ENCODE measurements around the gene SRSF3.
"Not testable (repeated sequence)": the region's sequence is repeated elsewhere in the genome, so short reads cannot be mapped to it uniquely, and the experiment has no call there.

The SRSF3 gene

DNA sequence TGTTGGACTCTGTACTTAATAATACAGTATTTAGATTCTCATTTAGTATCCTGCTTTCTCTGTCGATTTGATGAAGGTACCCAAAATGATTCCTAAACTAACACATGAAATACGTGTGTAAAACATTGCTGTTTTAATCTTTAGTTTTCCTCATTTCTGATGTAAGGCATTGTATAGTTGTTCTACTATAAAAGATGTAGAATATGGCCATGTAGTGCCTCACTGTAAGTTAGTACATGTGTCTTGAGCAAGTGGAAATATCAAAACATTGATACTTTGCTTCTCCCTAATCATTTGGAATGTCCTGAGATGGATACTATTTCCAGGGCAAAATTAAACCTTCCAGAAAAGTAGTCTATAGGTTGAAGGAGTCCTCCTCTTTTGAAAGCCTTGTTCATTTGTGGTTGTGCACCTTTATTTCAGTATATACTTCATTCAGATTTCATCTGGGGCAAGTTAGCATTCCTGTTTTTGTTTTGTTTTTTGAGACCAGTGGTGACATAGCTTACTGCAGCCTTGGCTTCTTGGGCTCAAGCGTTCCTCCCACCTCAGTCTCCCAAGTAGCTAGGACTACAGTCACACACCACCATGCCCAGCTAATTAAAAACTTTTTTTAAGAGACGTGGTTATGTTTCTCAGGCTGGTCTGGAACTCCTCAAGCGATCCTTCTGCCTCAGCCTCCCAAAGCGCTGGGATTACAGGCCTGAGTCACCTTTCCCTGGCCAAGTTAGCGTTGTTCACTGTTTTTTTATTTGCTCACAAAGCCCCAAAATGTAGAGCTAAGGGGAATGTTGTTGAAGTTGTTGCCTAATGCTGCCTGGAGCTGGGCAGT, 11.6 kb downstream of the SRSF3 start:
- no peak overlapping the region for H3K4me3 ChIP-seq (ENCODE audit: low read depth, low read length)
- DNase-seq (ENCODE audit: low read depth), result peak; percentile 67
- TF ChIP-seq, protein P1, sequence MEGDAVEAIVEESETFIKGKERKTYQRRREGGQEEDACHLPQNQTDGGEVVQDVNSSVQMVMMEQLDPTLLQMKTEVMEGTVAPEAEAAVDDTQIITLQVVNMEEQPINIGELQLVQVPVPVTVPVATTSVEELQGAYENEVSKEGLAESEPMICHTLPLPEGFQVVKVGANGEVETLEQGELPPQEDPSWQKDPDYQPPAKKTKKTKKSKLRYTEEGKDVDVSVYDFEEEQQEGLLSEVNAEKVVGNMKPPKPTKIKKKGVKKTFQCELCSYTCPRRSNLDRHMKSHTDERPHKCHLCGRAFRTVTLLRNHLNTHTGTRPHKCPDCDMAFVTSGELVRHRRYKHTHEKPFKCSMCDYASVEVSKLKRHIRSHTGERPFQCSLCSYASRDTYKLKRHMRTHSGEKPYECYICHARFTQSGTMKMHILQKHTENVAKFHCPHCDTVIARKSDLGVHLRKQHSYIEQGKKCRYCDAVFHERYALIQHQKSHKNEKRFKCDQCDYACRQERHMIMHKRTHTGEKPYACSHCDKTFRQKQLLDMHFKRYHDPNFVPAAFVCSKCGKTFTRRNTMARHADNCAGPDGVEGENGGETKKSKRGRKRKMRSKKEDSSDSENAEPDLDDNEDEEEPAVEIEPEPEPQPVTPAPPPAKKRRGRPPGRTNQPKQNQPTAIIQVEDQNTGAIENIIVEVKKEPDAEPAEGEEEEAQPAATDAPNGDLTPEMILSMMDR (conservative IDR thresholded peaks at IDR 0.05; ENCODE audit: low read depth, low read length), result peak; percentile 27

DNA sequence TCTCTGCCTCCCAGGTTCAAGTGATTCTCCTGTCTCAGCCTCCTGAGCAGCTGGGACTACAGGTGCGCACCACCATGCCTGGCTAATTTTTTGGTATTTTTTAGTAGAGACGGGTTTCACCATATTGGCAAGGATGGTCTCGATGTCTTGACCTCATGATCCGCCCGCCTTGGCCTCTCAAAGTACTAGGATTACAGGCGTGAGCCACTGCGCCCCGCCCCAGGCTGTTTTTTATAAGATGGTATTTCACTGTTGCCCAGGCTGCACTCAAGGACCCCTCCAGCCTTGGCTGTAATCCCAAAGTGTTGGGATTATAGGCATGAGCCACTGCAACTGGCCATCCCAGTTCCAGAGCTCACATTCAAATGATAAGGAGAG, 13.1 kb downstream of the SRSF3 start:
- not testable (repeated sequence) for DNase-seq (ENCODE audit: low read depth); H3K4me3 ChIP-seq (ENCODE audit: low read depth, low read length)

DNA sequence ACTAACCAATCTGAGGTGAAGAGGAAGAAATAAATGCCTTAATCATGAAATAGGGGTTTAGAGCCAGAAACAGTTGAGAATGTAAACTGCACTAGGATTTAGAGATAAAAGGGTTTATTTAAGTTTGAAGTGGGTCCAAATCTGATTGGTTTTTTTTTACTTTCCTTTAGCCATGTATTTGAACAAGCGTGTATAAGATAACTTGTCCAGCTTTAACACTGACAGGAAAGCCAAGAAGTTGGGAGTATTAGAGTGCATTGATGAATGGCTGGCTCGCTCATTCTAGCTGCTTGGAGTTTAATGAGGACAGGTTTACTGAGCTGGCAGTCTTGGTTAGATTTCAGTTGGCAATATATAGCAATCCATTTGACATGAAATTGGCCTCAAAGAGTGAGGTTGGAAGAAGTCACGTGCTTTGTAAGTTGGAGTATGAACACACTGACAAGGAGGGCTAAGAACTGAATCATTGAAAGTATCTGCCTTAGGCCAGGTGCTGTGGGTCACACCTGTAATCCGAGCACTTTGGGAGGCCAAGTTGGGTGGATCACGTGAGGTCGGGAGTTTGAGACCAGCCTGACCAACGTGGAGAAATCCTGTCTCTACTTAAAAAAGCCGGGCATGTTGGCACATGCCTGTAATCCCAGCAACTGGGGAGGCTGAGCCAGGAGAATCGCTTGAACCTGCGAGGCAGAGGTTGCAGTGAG, 13.7 kb downstream of the SRSF3 start:
- TF ChIP-seq, protein P1 (conservative IDR thresholded peaks at IDR 0.05; ENCODE audit: low read depth, low read length), result no peak
- no peak for DNase-seq (ENCODE audit: low read depth)
- no peak overlapping the region for H3K4me3 ChIP-seq (ENCODE audit: low read depth, low read length)

DNA sequence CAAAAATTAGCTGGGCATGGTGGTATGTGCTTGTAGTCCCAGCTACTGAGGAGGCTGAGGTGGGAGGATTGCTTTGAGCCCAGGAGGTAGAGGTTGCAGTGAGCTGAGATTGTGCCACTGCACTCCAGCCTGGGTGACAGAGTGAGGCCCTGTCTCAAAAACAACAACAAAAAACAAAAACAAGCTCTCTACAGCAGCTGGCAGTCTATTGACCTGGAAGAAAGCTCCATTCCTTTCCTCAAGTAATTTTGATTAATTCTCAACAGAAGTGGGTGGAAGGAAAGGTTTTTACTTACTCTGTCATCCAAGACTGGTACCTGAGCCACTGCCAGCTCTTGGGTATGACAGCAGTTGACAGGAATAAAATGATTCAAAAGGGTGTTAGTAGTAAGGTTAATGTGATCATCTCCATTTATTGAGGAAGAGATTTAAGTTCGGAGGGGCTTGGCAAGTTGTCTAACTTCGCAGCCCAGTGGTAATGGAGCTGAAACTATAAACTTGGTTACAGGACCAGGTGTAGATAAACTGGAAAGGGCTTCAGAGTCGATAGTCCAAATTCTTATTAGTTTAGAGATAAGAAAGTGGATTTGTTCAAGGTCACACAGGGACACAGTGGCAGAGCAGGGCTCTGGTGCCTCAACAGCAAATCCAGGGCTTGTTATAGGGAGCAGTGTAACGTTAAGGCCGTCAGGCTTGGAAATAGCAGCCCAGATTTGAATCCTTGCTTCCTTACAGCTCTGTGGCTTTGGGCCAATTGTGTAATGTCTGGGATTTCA, 14.8 kb downstream of the SRSF3 start:
- H3K4me3 ChIP-seq (ENCODE audit: low read depth, low read length), result no peak overlapping the region
- TF ChIP-seq, protein P1 (conservative IDR thresholded peaks at IDR 0.05; ENCODE audit: low read depth, low read length), result no peak
- no peak for DNase-seq (ENCODE audit: low read depth)

DNA sequence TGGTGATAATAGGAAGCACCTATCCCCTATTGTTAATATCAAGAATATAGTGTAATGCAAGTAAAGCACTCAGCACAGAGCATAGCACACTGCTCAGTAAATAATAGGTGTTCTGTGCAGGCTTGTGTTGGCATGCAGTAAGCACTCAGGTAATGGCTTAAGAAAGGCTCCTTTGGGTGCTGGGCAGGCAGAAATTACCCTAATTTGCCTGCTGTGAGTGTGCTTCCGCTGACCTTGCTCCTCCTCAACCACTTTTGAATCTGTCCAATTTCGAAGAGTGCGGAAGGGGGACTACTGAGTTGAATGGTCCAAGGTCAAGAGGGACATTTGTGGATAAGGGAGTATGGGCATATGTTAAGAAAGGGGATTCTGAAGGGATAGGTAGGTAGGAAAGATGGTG, 15.4 kb downstream of the SRSF3 start:
- TF ChIP-seq, protein P1 (conservative IDR thresholded peaks at IDR 0.05; ENCODE audit: low read depth, low read length), result no peak
- no peak overlapping the region for H3K4me3 ChIP-seq (ENCODE audit: low read depth, low read length)

DNA sequence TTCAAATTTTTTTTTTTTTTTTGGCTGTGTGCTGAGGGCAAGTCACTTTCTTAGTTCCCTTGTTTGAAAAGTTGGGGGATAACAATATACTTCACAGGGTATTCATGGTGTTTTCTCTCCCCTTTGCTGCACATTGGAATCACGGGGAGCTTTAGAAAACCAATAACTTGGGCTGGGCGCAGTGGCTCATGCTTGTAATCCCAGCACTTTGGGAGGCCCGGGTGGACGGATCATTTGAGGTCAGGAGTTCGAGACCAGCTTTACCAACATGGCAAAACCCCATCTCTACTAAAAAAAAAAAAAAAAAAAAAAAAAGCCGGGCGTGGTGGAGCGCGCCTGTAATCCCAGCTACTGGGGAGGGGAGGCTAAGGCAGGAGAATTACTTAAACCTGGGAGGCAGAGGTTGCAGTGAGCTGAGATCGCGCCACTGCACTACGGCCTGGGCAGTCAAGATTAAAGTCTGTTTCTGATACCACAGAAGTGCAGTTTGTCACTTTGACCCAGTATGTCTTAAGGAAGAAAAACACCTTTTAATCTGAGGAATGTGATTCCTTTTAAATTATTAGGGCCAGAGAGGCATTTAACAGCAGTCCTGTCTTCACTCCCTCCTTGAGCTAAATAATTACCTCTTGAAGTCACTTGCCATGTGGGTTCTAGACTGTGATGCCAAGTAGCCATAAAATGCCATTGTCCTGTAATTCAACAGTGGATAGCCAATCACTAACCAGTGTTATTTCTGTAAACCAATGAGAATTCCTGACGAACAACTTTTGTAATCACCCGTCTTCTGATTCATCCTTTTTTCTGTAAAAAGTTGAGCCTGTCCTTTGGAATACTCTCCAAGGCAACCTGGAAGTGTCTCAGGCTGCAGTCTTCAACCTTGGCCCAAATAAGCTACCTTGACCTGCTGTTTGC, 16.1 kb downstream of the SRSF3 start:
- TF ChIP-seq, protein P1 (conservative IDR thresholded peaks at IDR 0.05; ENCODE audit: low read depth, low read length), result no peak
- DNase-seq (ENCODE audit: low read depth), result no peak
- no peak overlapping the region for H3K4me3 ChIP-seq (ENCODE audit: low read depth, low read length)

More for the DNA sequence above, 15.4 kb downstream of the SRSF3 start:
- DNase-seq (ENCODE audit: low read depth), result no peak
